HL-60/S4 treated with retinoic acid at 250 ng/mL for 4 days and 3 days (cell line): ENCODE measurements around the gene CASP12.

ENCODE experiments used
- in situ Hi-C: fragments of 300-500 bp; cut with MboI; formaldehyde crosslinking; loops from 2 replicates; pipeline ENCODE4 v1.7.0; 2022; ENCODE audit warnings: low sequenced_read_pairs

CASP12 gene

GRCh38 chr11:104892723-104893511 is 5.3 kb downstream of the CASP12 start:
- in situ Hi-C loops: no loop called here

- in situ Hi-C loops: no loop called here
These were observed 7.1 kb downstream of the CASP12 start for GRCh38 chr11:104891135-104891534.

GRCh38 chr11:104883342-104883741 is 14.9 kb downstream of the CASP12 start:
- in situ Hi-C loops: no loop called here

GRCh38 chr11:104881117-104881794 is 17.0 kb downstream of the CASP12 start:
- in situ Hi-C loops: no loop called here

- in situ Hi-C loops: no loop called here
These were observed 18.6 kb downstream of the CASP12 start for GRCh38 chr11:104879514-104880190.

GRCh38 chr11:104876861-104877431 is 21.3 kb downstream of the CASP12 start:
- in situ Hi-C loops: no loop called here

- in situ Hi-C loops: no loop called here
These were observed 21.9 kb downstream of the CASP12 start for GRCh38 chr11:104876324-104876723.

GRCh38 chr11:104873252-104873651 is 25.0 kb downstream of the CASP12 start:
- in situ Hi-C loops: no loop called here

- in situ Hi-C loops: no loop called here
These were observed 25.9 kb downstream of the CASP12 start for GRCh38 chr11:104872393-104872792.

GRCh38 chr11:104870910-104871309 is 27.4 kb downstream of the CASP12 start:
- in situ Hi-C loops: no loop called here

- in situ Hi-C loops: no loop called here
These were observed 31.4 kb downstream of the CASP12 start for GRCh38 chr11:104866815-104867214.

GRCh38 chr11:104858882-104859775 is 39.1 kb downstream of the CASP12 start:
- in situ Hi-C loops: no loop called here

GRCh38 chr11:104856607-104857006 is 41.7 kb downstream of the CASP12 start:
- in situ Hi-C loops: no loop called here

- in situ Hi-C loops: no loop called here
These were observed 42.3 kb downstream of the CASP12 start for GRCh38 chr11:104855965-104856364.

- in situ Hi-C loops: no loop called here
These were observed 45.0 kb downstream of the CASP12 start for GRCh38 chr11:104853276-104853675.

GRCh38 chr11:104852811-104853210 is 45.4 kb downstream of the CASP12 start:
- in situ Hi-C loops: no loop called here

- in situ Hi-C loops: no loop called here
These were observed 52.0 kb downstream of the CASP12 start for GRCh38 chr11:104846216-104846615.

- in situ Hi-C loops: no loop called here
These were observed 53.8 kb downstream of the CASP12 start for GRCh38 chr11:104844451-104844850.

- in situ Hi-C loops: no loop called here
These were observed 55.0 kb downstream of the CASP12 start for GRCh38 chr11:104843150-104843836.

- in situ Hi-C loops: no loop called here
These were observed 56.2 kb downstream of the CASP12 start for GRCh38 chr11:104841973-104842525.
